ENCODE data around the gene ADGRL2.
"Not testable (repeated sequence)": the region's sequence is repeated elsewhere in the genome, so short reads cannot be mapped to it uniquely, and the experiment has no call there.

The ADGRL2 gene

GRCh38 chr1:81869307-81869706 lies 68.6 kb downstream of the ADGRL2 start:
- no peaks in the 10 kb centered on the region for H3K27me3 ChIP-seq (replicated peaks; ENCODE audit: insufficient read depth, low read length)
- H3K9ac ChIP-seq (ENCODE audit: low read length): no peak overlapping the region
- no peak overlapping the region for H3K27ac ChIP-seq (ENCODE audit: low read length)
- no peak overlapping the region for H3K4me2 ChIP-seq (ENCODE audit: low read depth, low read length)
- H3K4me3 ChIP-seq (ENCODE audit: low read length): no peak overlapping the region
- H3F3A ChIP-seq (ENCODE audit: insufficient read depth, low read length): no peaks in the 10 kb centered on the region
- H3K9me3 ChIP-seq (replicated peaks; ENCODE audit: insufficient read depth, low read length): no peaks in the 10 kb centered on the region
- H3K36me3 ChIP-seq (replicated peaks; ENCODE audit: insufficient read depth, low read length): no peaks in the 10 kb centered on the region
- DNase-seq: no peak
- H3K9me2 ChIP-seq (replicated peaks; ENCODE audit: insufficient read depth, low read length): no peaks in the 10 kb centered on the region
- H3K4me1 ChIP-seq (ENCODE audit: low read length): no peaks in the 10 kb centered on the region
- TF ChIP-seq, protein P1, sequence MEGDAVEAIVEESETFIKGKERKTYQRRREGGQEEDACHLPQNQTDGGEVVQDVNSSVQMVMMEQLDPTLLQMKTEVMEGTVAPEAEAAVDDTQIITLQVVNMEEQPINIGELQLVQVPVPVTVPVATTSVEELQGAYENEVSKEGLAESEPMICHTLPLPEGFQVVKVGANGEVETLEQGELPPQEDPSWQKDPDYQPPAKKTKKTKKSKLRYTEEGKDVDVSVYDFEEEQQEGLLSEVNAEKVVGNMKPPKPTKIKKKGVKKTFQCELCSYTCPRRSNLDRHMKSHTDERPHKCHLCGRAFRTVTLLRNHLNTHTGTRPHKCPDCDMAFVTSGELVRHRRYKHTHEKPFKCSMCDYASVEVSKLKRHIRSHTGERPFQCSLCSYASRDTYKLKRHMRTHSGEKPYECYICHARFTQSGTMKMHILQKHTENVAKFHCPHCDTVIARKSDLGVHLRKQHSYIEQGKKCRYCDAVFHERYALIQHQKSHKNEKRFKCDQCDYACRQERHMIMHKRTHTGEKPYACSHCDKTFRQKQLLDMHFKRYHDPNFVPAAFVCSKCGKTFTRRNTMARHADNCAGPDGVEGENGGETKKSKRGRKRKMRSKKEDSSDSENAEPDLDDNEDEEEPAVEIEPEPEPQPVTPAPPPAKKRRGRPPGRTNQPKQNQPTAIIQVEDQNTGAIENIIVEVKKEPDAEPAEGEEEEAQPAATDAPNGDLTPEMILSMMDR (IDR thresholded peaks at IDR 0.05; ENCODE audit: low read length): no peak
- TF ChIP-seq EZH2phosphoT487 (IDR thresholded peaks at IDR 0.05; ENCODE audit: low read length): no peak
- TF ChIP-seq EZH2 (optimal IDR thresholded peaks at IDR 0.05; ENCODE audit: low read depth, low read length): no peak
- H2AFZ ChIP-seq (ENCODE audit: low read length): no peak overlapping the region
- no peaks in the 10 kb centered on the region for H4K20me1 ChIP-seq (ENCODE audit: insufficient read depth, low read length)
- no peaks in the 10 kb centered on the region for H3K79me2 ChIP-seq (ENCODE audit: low read length)

GRCh38 chr1:81871091-81871490 lies 70.4 kb downstream of the ADGRL2 start:
- not testable (repeated sequence) for H3K9me3 ChIP-seq (replicated peaks; ENCODE audit: insufficient read depth, low read length); H3K27ac ChIP-seq (ENCODE audit: low read length); H3F3A ChIP-seq (ENCODE audit: insufficient read depth, low read length); H3K27me3 ChIP-seq (replicated peaks; ENCODE audit: insufficient read depth, low read length); H3K4me1 ChIP-seq (ENCODE audit: low read length); DNase-seq; H3K36me3 ChIP-seq (replicated peaks; ENCODE audit: insufficient read depth, low read length); H4K20me1 ChIP-seq (ENCODE audit: insufficient read depth, low read length); H3K4me3 ChIP-seq (ENCODE audit: low read length); H3K9me2 ChIP-seq (replicated peaks; ENCODE audit: insufficient read depth, low read length); H2AFZ ChIP-seq (ENCODE audit: low read length); H3K9ac ChIP-seq (ENCODE audit: low read length); H3K4me2 ChIP-seq (ENCODE audit: low read depth, low read length); H3K79me2 ChIP-seq (ENCODE audit: low read length)

GRCh38 chr1:81873946-81874345 lies 73.2 kb downstream of the ADGRL2 start:
- TF ChIP-seq, protein P1 (IDR thresholded peaks at IDR 0.05; ENCODE audit: low read length): no peak
- TF ChIP-seq EZH2phosphoT487 (IDR thresholded peaks at IDR 0.05; ENCODE audit: low read length) (no peak), EZH2 (optimal IDR thresholded peaks at IDR 0.05; ENCODE audit: low read depth, low read length) (no peak)
- Histone ChIP-seq H3K27ac (ENCODE audit: low read length) (no peak overlapping the region), H2AFZ (ENCODE audit: low read length) (no peak overlapping the region), H3K27me3 (replicated peaks; ENCODE audit: insufficient read depth, low read length) (no peaks in the 10 kb centered on the region), H3F3A (ENCODE audit: insufficient read depth, low read length) (no peaks in the 10 kb centered on the region), H3K9me3 (replicated peaks; ENCODE audit: insufficient read depth, low read length) (no peaks in the 10 kb centered on the region), H3K79me2 (ENCODE audit: low read length) (no peaks in the 10 kb centered on the region), H3K4me1 (ENCODE audit: low read length) (no peaks in the 10 kb centered on the region), H3K9me2 (replicated peaks; ENCODE audit: insufficient read depth, low read length) (no peaks in the 10 kb centered on the region), H3K4me2 (ENCODE audit: low read depth, low read length) (no peak overlapping the region), H3K4me3 (ENCODE audit: low read length) (no peak overlapping the region), H3K36me3 (replicated peaks; ENCODE audit: insufficient read depth, low read length) (no peaks in the 10 kb centered on the region), H3K9ac (ENCODE audit: low read length) (no peak overlapping the region), H4K20me1 (ENCODE audit: insufficient read depth, low read length) (no peaks in the 10 kb centered on the region)
- DNase-seq: no peak

DNA sequence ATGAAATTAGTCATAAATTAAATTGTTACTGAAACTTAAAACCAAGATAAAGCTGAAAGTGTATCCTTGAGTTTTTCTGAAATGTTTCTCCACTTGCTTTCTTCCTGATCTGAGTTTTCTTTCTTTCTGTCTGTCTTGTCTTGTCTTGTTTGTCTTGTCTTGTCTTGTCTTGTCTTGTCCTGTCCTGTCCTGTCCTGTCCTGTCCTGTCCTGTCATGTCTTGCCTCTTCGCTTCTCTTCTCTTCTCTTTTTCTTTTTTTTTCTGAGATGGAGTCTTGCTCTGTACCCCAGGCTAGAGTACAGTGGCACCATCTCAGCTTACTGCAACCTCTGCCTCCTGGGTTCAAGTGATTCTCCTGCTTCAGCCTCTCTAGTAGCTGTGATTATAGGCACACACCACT lies 73.7 kb downstream of the ADGRL2 start:
- H3K4me2 ChIP-seq (ENCODE audit: low read depth, low read length): no peak overlapping the region
- no peak overlapping the region for H3K4me3 ChIP-seq (ENCODE audit: low read length)
- no peak for TF ChIP-seq EZH2phosphoT487 (IDR thresholded peaks at IDR 0.05; ENCODE audit: low read length)
- TF ChIP-seq EZH2 (optimal IDR thresholded peaks at IDR 0.05; ENCODE audit: low read depth, low read length): no peak
- TF ChIP-seq, protein P1 (IDR thresholded peaks at IDR 0.05; ENCODE audit: low read length): no peak
- H4K20me1 ChIP-seq (ENCODE audit: insufficient read depth, low read length): no peaks in the 10 kb centered on the region
- no peak overlapping the region for H3K9ac ChIP-seq (ENCODE audit: low read length)
- no peaks in the 10 kb centered on the region for H3K27me3 ChIP-seq (replicated peaks; ENCODE audit: insufficient read depth, low read length)
- no peak overlapping the region for H3K27ac ChIP-seq (ENCODE audit: low read length)
- no peaks in the 10 kb centered on the region for H3K4me1 ChIP-seq (ENCODE audit: low read length)
- H3K79me2 ChIP-seq (ENCODE audit: low read length): no peaks in the 10 kb centered on the region
- no peaks in the 10 kb centered on the region for H3K9me3 ChIP-seq (replicated peaks; ENCODE audit: insufficient read depth, low read length)
- no peak for DNase-seq
- no peaks in the 10 kb centered on the region for H3K36me3 ChIP-seq (replicated peaks; ENCODE audit: insufficient read depth, low read length)
- no peaks in the 10 kb centered on the region for H3K9me2 ChIP-seq (replicated peaks; ENCODE audit: insufficient read depth, low read length)
- H3F3A ChIP-seq (ENCODE audit: insufficient read depth, low read length): no peaks in the 10 kb centered on the region
- H2AFZ ChIP-seq (ENCODE audit: low read length): no peak overlapping the region

All from MM.1S (cell line).